Activated T-cell treated with anti-CD3 and anti-CD28 coated beads, Interleukin-2, amount 50 U/mL, for 1 hour (primary cell): ENCODE results near the gene SPATS2L.

Source experiments
- DNase-seq: peaks from one replicate; pipeline ENCODE4 v3.0.0-alpha.2; 2020

Gene SPATS2L

GRCh38 chr2:200379481-200380090 is 73.1 kb downstream of the SPATS2L start:
- DNase-seq = no peak

- no peak for DNase-seq
Observed at GRCh38 chr2:200380091-200380561, 73.6 kb downstream of the SPATS2L start.

GRCh38 chr2:200380833-200381542 is 74.5 kb downstream of the SPATS2L start:
- DNase-seq = no peak

- DNase-seq = no peak
Observed at GRCh38 chr2:200382874-200383273, 76.4 kb downstream of the SPATS2L start.

GRCh38 chr2:200383380-200384110 is 77.1 kb downstream of the SPATS2L start:
- no peak for DNase-seq

GRCh38 chr2:200385063-200385635 is 78.7 kb downstream of the SPATS2L start:
- DNase-seq = no peak

GRCh38 chr2:200393191-200393590 is 86.7 kb downstream of the SPATS2L start:
- DNase-seq = no peak

- DNase-seq = no peak
Observed at GRCh38 chr2:200394045-200394444, 87.6 kb downstream of the SPATS2L start.

GRCh38 chr2:200396781-200397242 is 90.3 kb downstream of the SPATS2L start:
- DNase-seq = no peak

GRCh38 chr2:200397785-200398184 is 91.3 kb downstream of the SPATS2L start:
- no peak for DNase-seq

- DNase-seq = no peak
Observed at GRCh38 chr2:200399046-200399445, 92.6 kb downstream of the SPATS2L start.

- DNase-seq = no peak
Observed at GRCh38 chr2:200399636-200400035, 93.1 kb downstream of the SPATS2L start.

- no peak for DNase-seq
Observed at GRCh38 chr2:200403814-200404213, 97.3 kb downstream of the SPATS2L start.

GRCh38 chr2:200404615-200405014 is 98.1 kb downstream of the SPATS2L start:
- DNase-seq = no peak

GRCh38 chr2:200405599-200406298 is 99.3 kb downstream of the SPATS2L start:
- DNase-seq = no peak

- no peak for DNase-seq
Observed at GRCh38 chr2:200406379-200406778, 99.9 kb downstream of the SPATS2L start.

- no peak for DNase-seq
Observed at GRCh38 chr2:200408428-200409316, 102.2 kb downstream of the SPATS2L start.

GRCh38 chr2:200411831-200412230 is 105.3 kb downstream of the SPATS2L start:
- DNase-seq = no peak

- no peak for DNase-seq
Observed at GRCh38 chr2:200414367-200414766, 107.9 kb downstream of the SPATS2L start.

- no peak for DNase-seq
Observed at GRCh38 chr2:200415455-200415854, 109.0 kb downstream of the SPATS2L start.

- no peak for DNase-seq
Observed at GRCh38 chr2:200416878-200417277, 110.4 kb downstream of the SPATS2L start.

- no peak for DNase-seq
Observed at GRCh38 chr2:200417366-200417765, 110.9 kb downstream of the SPATS2L start.
